Keratinocyte (primary cell): ENCODE results near the gene PGLYRP2. TPM values are rescaled to one million over a fixed set of nuclear protein-coding genes. Genes with fewer than 3 reads are reported as not detected.

Experiments used
- DNase-seq: peaks from one replicate; pipeline ENCODE4 v3.0.0-alpha.2; 2011; ENCODE audit warnings: low read depth, missing footprints, low spot score
- FAIRE-seq: peaks from 2 replicates; lab custom pipeline; 2011; peaks lifted over from hg19 to GRCh38; lab: Jason Lieb, UNC
- H2AFZ ChIP-seq: 2 replicates; pipeline ENCODE4 v1.6.0; 2012; ENCODE audit warnings: low read length, control low read depth, inconsistent platforms; ENCODE audit not compliant: control insufficient read depth
- H3K27ac ChIP-seq: 2 replicates; pipeline ENCODE4 v1.5.1; 2011; ENCODE audit warnings: low read length; ENCODE audit not compliant: control insufficient read depth, insufficient read depth
- H3K27me3 ChIP-seq: 3 replicates; pipeline ENCODE4 v1.6.0; 2011; ENCODE audit warnings: low read length; ENCODE audit not compliant: control insufficient read depth, insufficient read depth; ENCODE audit errors: extremely low read depth
- H3K36me3 ChIP-seq, 2 experiments: 2 replicates in 1 of 2; 3 replicates in 1 of 2; pipeline ENCODE4 v1.5.1; 2011; ENCODE audit warnings: low read length in 2 of 2, mild to moderate bottlenecking in 1 of 2; ENCODE audit not compliant: control insufficient read depth in 2 of 2, insufficient read depth in 2 of 2; ENCODE audit errors: extremely low read depth in 1 of 2
- H3K4me1 ChIP-seq: 3 replicates; pipeline ENCODE4 v1.5.1; 2011; ENCODE audit warnings: low read length; ENCODE audit not compliant: control insufficient read depth, insufficient read depth; ENCODE audit errors: extremely low read depth
- H3K4me2 ChIP-seq: 3 replicates; pipeline ENCODE4 v1.6.0; 2011; ENCODE audit warnings: low read depth, low read length; ENCODE audit not compliant: control insufficient read depth, insufficient read depth; ENCODE audit errors: extremely low read depth
- H3K4me3 ChIP-seq, 3 experiments: fragments of 200-600 bp in 1 of 3; sonication (generic) in 1 of 3; 2 replicates in 2 of 3; 3 replicates in 1 of 3; pipeline ENCODE4 v1.5.1; 2011 to 2016; ENCODE audit warnings: low read length in 3 of 3, mild to moderate bottlenecking in 3 of 3, control low read depth in 2 of 3, inconsistent platforms in 1 of 3, low read depth in 1 of 3, mixed read lengths in 1 of 3, mixed run types in 1 of 3, moderate library complexity in 1 of 3; ENCODE audit not compliant: control insufficient read depth in 2 of 3, insufficient read depth in 2 of 3; ENCODE audit errors: extremely low read depth in 1 of 3
- H3K79me2 ChIP-seq: 2 replicates; pipeline ENCODE4 v1.6.0; 2012; ENCODE audit warnings: low read length; ENCODE audit not compliant: control insufficient read depth, insufficient read depth
- H3K9ac ChIP-seq: 3 replicates; pipeline ENCODE4 v1.6.0; 2011; ENCODE audit warnings: low read length; ENCODE audit not compliant: control insufficient read depth, insufficient read depth; ENCODE audit errors: extremely low read depth
- H3K9me1 ChIP-seq: 3 replicates; pipeline ENCODE4 v1.6.0; 2011; ENCODE audit warnings: low read length; ENCODE audit not compliant: control insufficient read depth, insufficient read depth; ENCODE audit errors: extremely low read depth
- H3K9me3 ChIP-seq: 2 replicates; pipeline ENCODE4 v1.5.1; 2012; ENCODE audit warnings: low read depth, low read length; ENCODE audit not compliant: control insufficient read depth
- H4K20me1 ChIP-seq: 3 replicates; pipeline ENCODE4 v1.6.0; 2011; ENCODE audit warnings: low read length; ENCODE audit not compliant: control insufficient read depth, insufficient read depth; ENCODE audit errors: extremely low read depth
- CTCF ChIP-seq, 3 experiments: IDR thresholded peaks in 1 of 3; conservative IDR thresholded peaks in 1 of 3; optimal IDR thresholded peaks in 1 of 3; 2 replicates in 2 of 3; 3 replicates in 1 of 3; pipeline versions ENCODE3 to v1.5.1; 2011; ENCODE audit warnings: low read length in 3 of 3, mild to moderate bottlenecking in 3 of 3, moderate library complexity in 2 of 3, control low read depth in 1 of 3, inconsistent platforms in 1 of 3; ENCODE audit not compliant: insufficient read depth in 2 of 3; ENCODE audit errors: extremely low read depth in 1 of 3
- EZH2 ChIP-seq: IDR thresholded peaks from one replicate; pipeline ENCODE4 v1.6.1; 2012; ENCODE audit warnings: inconsistent platforms, mild to moderate bottlenecking, low read length, moderate library complexity
- dilution Hi-C: fragments of 300-500 bp; cut with MboI; formaldehyde crosslinking; loops from one replicate; pipeline ENCODE4 v1.7.0; 2020; ENCODE audit warnings: low sequenced_read_pairs; ENCODE audit not compliant: extremely low pct_ligation_motif_present
- polyA plus RNA-seq, 5 experiments: library from polyadenylated mRNA; depleted of rRNA in 3 of 5; stranded (reverse) in 3 of 5; stranded (forward) in 1 of 5; unstranded in 1 of 5; fragments of >200 nt; gene quantifications; 1 replicate in 1 of 5; 2 replicates in 3 of 5; 3 replicates in 1 of 5; pipeline versions ENCODE4 v1.2.1 to v1.2.3, GENCODE V29; 2011 to 2012; ENCODE audit warnings: missing spikeins in 2 of 5, low read depth in 1 of 5, low replicate concordance in 1 of 5

Gene PGLYRP2
- polyA plus RNA-seq, 1 donor (not counting 4 experiments of a cell fraction or from before 2014, with no cell fraction given), result not detected

GRCh38 chr19:15438577-15438976 lies 40.7 kb downstream of the PGLYRP2 start:
- H3K79me2 ChIP-seq, result no peaks in the 10 kb centered on the region
- no peaks in the 10 kb centered on the region for H3K4me1 ChIP-seq
- no peaks in the 10 kb centered on the region for H3K9me3 ChIP-seq
- no peak overlapping the region for H3K27ac ChIP-seq
- no peaks in the 10 kb centered on the region for H3K9me1 ChIP-seq
- no peak overlapping the region for H3K9ac ChIP-seq
- no peak overlapping the region for H3K4me2 ChIP-seq
- peaks cover 8% of the 10 kb centered on the region for H3K27me3 ChIP-seq
- H4K20me1 ChIP-seq, result no peaks in the 10 kb centered on the region
- FAIRE-seq (no peak), DNase-seq (no peak)
- no peak overlapping the region for H2AFZ ChIP-seq
- no peaks in the 10 kb centered on the region for H3K36me3 ChIP-seq
- no peak overlapping the region for H3K4me3 ChIP-seq
- no peak for TF ChIP-seq EZH2
- no peak for TF ChIP-seq CTCF (optimal IDR thresholded peaks at IDR 0.05 in 1 of 3, IDR thresholded peaks at IDR 0.05 in 1 of 3, conservative IDR thresholded peaks at IDR 0.05 in 1 of 3; ENCODE audit: extremely low read depth in 1 of 3, insufficient read depth in 2 of 3, low read length in 3 of 3)
- dilution Hi-C loops, result no loop called here

- H3K36me3 ChIP-seq, result no peaks in the 10 kb centered on the region
- dilution Hi-C loops, result no loop called here
- no peak for FAIRE-seq
- H3K4me2 ChIP-seq, result no peak overlapping the region
- no peak overlapping the region for H3K4me3 ChIP-seq
- no peaks in the 10 kb centered on the region for H3K9me1 ChIP-seq
- no peak for DNase-seq
- no peak overlapping the region for H3K9ac ChIP-seq
- no peak overlapping the region for H2AFZ ChIP-seq
- no peaks in the 10 kb centered on the region for H3K4me1 ChIP-seq
- H3K27me3 ChIP-seq, result peaks cover 5% of the 10 kb centered on the region
- no peaks in the 10 kb centered on the region for H3K79me2 ChIP-seq
- no peak overlapping the region for H3K27ac ChIP-seq
- no peaks in the 10 kb centered on the region for H4K20me1 ChIP-seq
- TF ChIP-seq CTCF (optimal IDR thresholded peaks at IDR 0.05 in 1 of 3, IDR thresholded peaks at IDR 0.05 in 1 of 3, conservative IDR thresholded peaks at IDR 0.05 in 1 of 3; ENCODE audit: extremely low read depth in 1 of 3, insufficient read depth in 2 of 3, low read length in 3 of 3), result no peak
- no peak for TF ChIP-seq EZH2
- H3K9me3 ChIP-seq, result no peaks in the 10 kb centered on the region
Observed at GRCh38 chr19:15438124-15438496, 41.2 kb downstream of the PGLYRP2 start.
